GM19328 (cell line): ENCODE data around the gene SEMA6B.

Experiments used
- ATAC-seq: cut with Tn5 transposase; IDR thresholded peaks from one replicate; pipeline ENCODE4 v1.9.1; 2021; ENCODE audit warnings: mild to moderate bottlenecking, moderate library complexity; ENCODE audit not compliant: unreplicated experiment

Gene SEMA6B

GRCh38 chr19:4495471-4495870, 64.0 kb downstream of the SEMA6B start:
- no peak for ATAC-seq

- ATAC-seq = no peak
Measured at GRCh38 chr19:4494691-4495064, 64.8 kb downstream of the SEMA6B start.

DNA sequence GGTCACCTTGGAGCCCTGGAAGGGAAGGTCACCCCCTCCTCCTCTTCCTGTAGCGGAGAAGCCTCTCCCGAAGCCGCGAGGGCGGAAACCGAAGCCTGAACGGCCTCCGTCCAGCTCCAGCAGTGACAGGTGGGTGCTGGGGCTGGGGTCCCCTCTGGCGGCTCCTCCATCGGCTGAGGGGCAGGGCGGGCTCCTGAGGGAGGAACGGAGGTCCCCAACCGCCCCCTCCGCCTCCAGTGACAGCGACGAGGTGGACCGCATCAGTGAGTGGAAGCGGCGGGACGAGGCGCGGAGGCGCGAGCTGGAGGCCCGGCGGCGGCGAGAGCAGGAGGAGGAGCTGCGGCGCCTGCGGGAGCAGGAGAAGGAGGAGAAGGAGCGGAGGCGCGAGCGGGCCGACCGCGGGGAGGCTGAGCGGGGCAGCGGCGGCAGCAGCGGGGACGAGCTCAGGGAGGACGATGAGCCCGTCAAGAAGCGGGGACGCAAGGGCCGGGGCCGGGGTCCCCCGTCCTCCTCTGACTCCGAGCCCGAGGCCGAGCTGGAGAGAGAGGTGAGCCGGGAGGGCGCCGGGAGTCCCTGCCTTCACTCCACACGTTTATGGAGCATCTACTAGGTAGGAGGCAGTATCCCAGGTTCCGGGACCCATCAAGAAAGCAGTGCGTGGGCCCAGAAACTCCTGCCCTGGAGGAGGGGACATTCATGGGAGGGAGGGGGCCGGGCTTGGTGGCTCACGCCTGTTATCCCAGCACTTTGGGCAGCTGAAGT, 65.4 kb downstream of the SEMA6B start:
- ATAC-seq = no peak

DNA sequence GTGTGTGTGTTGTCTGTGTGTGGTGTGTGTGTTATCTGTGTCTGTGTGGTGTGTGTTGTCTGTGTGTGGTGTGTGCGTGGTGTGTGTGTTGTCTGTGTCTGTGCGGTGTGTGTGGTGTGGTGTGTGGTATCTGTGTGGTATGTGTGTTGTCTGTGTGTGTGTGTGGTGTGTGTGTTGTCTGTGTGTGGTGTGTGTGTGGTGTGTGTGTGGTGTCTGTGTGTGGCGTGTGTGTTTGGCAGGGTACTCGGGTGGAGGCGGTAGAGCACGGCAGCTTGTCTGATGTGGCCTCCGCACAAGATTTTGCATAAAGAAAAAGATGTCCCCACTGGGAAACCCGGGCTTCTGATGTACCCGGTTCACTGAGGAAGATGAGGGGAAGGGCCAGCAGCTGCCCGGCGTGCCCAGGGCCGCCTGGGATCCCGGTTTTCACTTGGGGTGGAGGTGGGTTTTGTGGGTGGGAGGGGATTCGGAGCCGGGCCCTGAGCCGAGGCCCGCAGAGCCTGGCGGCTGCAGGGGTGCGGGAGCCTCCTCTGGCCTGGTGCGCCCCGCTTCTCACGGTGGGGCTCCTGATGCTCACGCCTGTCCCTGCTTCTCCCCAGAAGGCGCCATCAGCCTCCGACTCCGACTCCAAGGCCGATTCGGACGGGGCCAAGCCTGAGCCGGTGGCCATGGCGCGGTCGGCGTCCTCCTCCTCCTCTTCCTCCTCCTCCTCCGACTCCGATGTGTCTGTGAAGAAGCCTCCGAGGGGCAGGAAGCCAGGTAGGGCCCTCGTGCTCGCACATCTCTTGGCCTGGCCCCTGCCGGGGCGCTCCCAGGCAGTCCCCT, 66.2 kb downstream of the SEMA6B start:
- no peak for ATAC-seq
